HG02571 (cell line): ENCODE results near the gene MARS2.
"Not testable (repeated sequence)": the region's sequence is repeated elsewhere in the genome, so short reads cannot be mapped to it uniquely, and the experiment has no call there.

Experiments used
- ATAC-seq: cut with Tn5 transposase; IDR thresholded peaks from one replicate; pipeline ENCODE4 v1.9.1; 2021; ENCODE audit warnings: mild to moderate bottlenecking, moderate library complexity; ENCODE audit not compliant: unreplicated experiment

The MARS2 gene

GRCh38 chr2:197705121-197705911 is at the start of gene MARS2:
Gene MARS2, plus strand, starts transcription at chr2:197705369. Its CDS starts 37 bp downstream, at chr2:197705406.
- peak; percentile 85 for ATAC-seq

- no peak for ATAC-seq
These were observed 47.6 kb upstream of the MARS2 start for GRCh38 chr2:197657562-197657961.

GRCh38 chr2:197661626-197662025 is 43.5 kb upstream of the MARS2 start:
- no peak for ATAC-seq

GRCh38 chr2:197666277-197666676 is 38.9 kb upstream of the MARS2 start:
- no peak for ATAC-seq

- no peak for ATAC-seq
These were observed 36.9 kb upstream of the MARS2 start for GRCh38 chr2:197668296-197668695.

GRCh38 chr2:197669077-197669476 is 36.1 kb upstream of the MARS2 start:
- ATAC-seq = no peak

GRCh38 chr2:197672371-197672893 is 32.7 kb upstream of the MARS2 start:
- no peak for ATAC-seq

GRCh38 chr2:197673106-197673505 is 32.1 kb upstream of the MARS2 start:
- ATAC-seq = no peak

GRCh38 chr2:197673606-197674005 is 31.6 kb upstream of the MARS2 start:
- no peak for ATAC-seq

- no peak for ATAC-seq
These were observed 31.1 kb upstream of the MARS2 start for GRCh38 chr2:197674060-197674459.

GRCh38 chr2:197674591-197674990 is 30.6 kb upstream of the MARS2 start:
- ATAC-seq = no peak

GRCh38 chr2:197675246-197675645 is 29.9 kb upstream of the MARS2 start, which contains the start of gene RFTN2:
Gene RFTN2, minus strand, starts transcription at chr2:197675587. Its CDS starts 129 bp downstream, at chr2:197675458.
- no peak for ATAC-seq

GRCh38 chr2:197675711-197676188 is 29.4 kb upstream of the MARS2 start:
- ATAC-seq = no peak

GRCh38 chr2:197677056-197677455 is 28.1 kb upstream of the MARS2 start:
- no peak for ATAC-seq

GRCh38 chr2:197677483-197677882 is 27.7 kb upstream of the MARS2 start:
- ATAC-seq = no peak

- ATAC-seq = not testable (repeated sequence)
These were observed 10.0 kb upstream of the MARS2 start for GRCh38 chr2:197695206-197695605.

GRCh38 chr2:197695971-197696370 is 9.2 kb upstream of the MARS2 start:
- ATAC-seq = not testable (repeated sequence)

GRCh38 chr2:197696571-197696970 is 8.6 kb upstream of the MARS2 start:
- not testable (repeated sequence) for ATAC-seq

- not testable (repeated sequence) for ATAC-seq
These were observed 5.4 kb upstream of the MARS2 start for GRCh38 chr2:197699724-197700123.

- ATAC-seq = no peak
These were observed 4.2 kb upstream of the MARS2 start for GRCh38 chr2:197700960-197701359.

GRCh38 chr2:197704434-197705120 is 592 bp upstream of the MARS2 start:
- peak; percentile 35 for ATAC-seq
